Heart left ventricle (tissue), 16 donors: ENCODE data around the gene RAN. TPM values are rescaled to one million over a fixed set of nuclear protein-coding genes. Genes with fewer than 3 reads are reported as not detected.
"Not testable (repeated sequence)": the region's sequence is repeated elsewhere in the genome, so short reads cannot be mapped to it uniquely, and the experiment has no call there.

Experiments
- ATAC-seq, 4 donors: fragments of 200-7000 bp; cut with Tn5 transposase; one replicate each; pipeline ENCODE4 v1.9.1; 2020 to 2022; ENCODE audit warnings: moderate library complexity in 4 of 4, mild to moderate bottlenecking in 3 of 4, moderate number of reproducible peaks in 1 of 4
- DNase-seq, 5 donors: peaks; one replicate each; pipeline ENCODE4 v3.0.0-alpha.2; 2020
- H3K27ac ChIP-seq, 12 donors: fragments of 200-600 bp; sonication (generic) in 4 of 12; one replicate each; pipeline versions ENCODE4 v1.5.0 to v1.8.0; 2016 to 2022; ENCODE audit warnings: mild to moderate bottlenecking in 2 of 12
- H3K27me3 ChIP-seq, 9 donors: fragments of 200-600 bp; sonication (generic) in 2 of 9; one replicate each; pipeline versions ENCODE4 v1.5.1 to v1.8.0; 2016 to 2022; ENCODE audit warnings: mild to moderate bottlenecking in 3 of 9
- H3K36me3 ChIP-seq, 9 donors: fragments of 200-600 bp; sonication (generic) in 2 of 9; one replicate each; pipeline versions ENCODE4 v1.5.0 to v1.8.0; 2018 to 2022; ENCODE audit warnings: mild to moderate bottlenecking in 2 of 9
- H3K4me1 ChIP-seq, 12 donors: fragments of 200-600 bp; sonication (generic) in 4 of 12; one replicate each; pipeline versions ENCODE4 v1.5.0 to v1.8.0; 2016 to 2022; ENCODE audit warnings: mild to moderate bottlenecking in 3 of 12
- H3K4me3 ChIP-seq, 12 donors: fragments of 200-600 bp; sonication (generic) in 4 of 12; one replicate each; pipeline versions ENCODE4 v1.5.0 to v1.8.0; 2017 to 2022; ENCODE audit warnings: mild to moderate bottlenecking in 9 of 12, moderate library complexity in 4 of 12
- H3K9me3 ChIP-seq, 12 donors: fragments of 200-600 bp; sonication (generic) in 4 of 12; one replicate each; pipeline versions ENCODE4 v1.5.0 to v1.8.0; 2016 to 2022; ENCODE audit warnings: mild to moderate bottlenecking in 1 of 12
- CTCF ChIP-seq, 12 donors: fragments of 200-600 bp; sonication (generic) in 4 of 12; IDR thresholded peaks; one replicate each; pipeline versions ENCODE4 v1.5.0 to v1.8.0; 2018 to 2022; ENCODE audit warnings: antibody characterized with exemption in 12 of 12, mild to moderate bottlenecking in 5 of 12
- POLR2A ChIP-seq, 2 donors: fragments of 450-650 bp; IDR thresholded peaks; one replicate each; pipeline ENCODE4 v1.6.1; 2017; ENCODE audit warnings: antibody characterized with exemption in 2 of 2, mild to moderate bottlenecking in 2 of 2, moderate library complexity in 2 of 2
- WGBS, 4 donors: extraction: QIAGEN DNeasy Blood & Tissue Kit in 2 of 4; methylation state at CpG; one replicate each; pipeline versions ENCODE4 v1.1.5 to v1.1.7; 2013 to 2018; 5-methylcytosine and 5-hydroxymethylcytosine counted together
- intact Hi-C, 10 donors: fragments of 100-400 bp; cut with DNase I; formaldehyde crosslinking; loops; one replicate each; pipeline versions ENCODE4 v1.11.1 to v1.14.2; 2022
- polyA plus RNA-seq, 2 donors: library from polyadenylated mRNA; stranded (reverse); fragments of 200-250 nt; gene quantifications; one replicate each; pipeline ENCODE4 v1.2.3, GENCODE V29; 2013
- total RNA-seq, 9 donors: library from RNA; depleted of rRNA in 2 of 9; stranded (reverse); fragments of >200 nt in 2 of 9; fragmentation: NEBNext Ultra II Directional in 3 of 9; extraction: Animal tissue kit (Norgen Biotek cat#: 25700) in 3 of 9; gene quantifications; one replicate each; pipeline versions ENCODE4 v1.1.0 to v1.2.4, GENCODE V29; 2016 to 2023
- donor health status: ischemic (EF 13 %, LVEDD 7.1; RV severe dilation, severe dysfunction).
- donor health status: healthy with polysubstance abuse.
- donor health status: DM: no; HTN: yes; CAD: no.
- donor health status: DM: no; HTN: no; CAD: no.
- donor health status: ischemic (EF 25% LVEDD 6.9; RV normal size, moderate dysfunction).
- donor health status: ischemic (EF 25% LVEDD 5.7; RV mildly dilated, moderate dysfunction).
- donor health status: healthy.
- donor health status: DM: yes; HTN: yes; CAD: no.
- donor health status: ischemic (EF 35%, LVEDD 5.7; RV mildly dilated, moderate dysfunction).
- donor health status: nonischemic (EF 11% LVEDD 7.7; RV severe dilation, severe dysfunction).
- donor health status: DM: yes; HTN: yes; CAD: no.
- donor health status: PGD.
- donor health status: ischemic (EF 29% LVEDD 5.4; RV normal size, mild dysfunction).
- donor health status: nonischemic (EF 23%, LVEDD 6.1; RV moderate dilation, normal function).

The RAN gene
- total and polyA plus RNA-seq, 11 donors = 85.6 to 646 (median 303) TPM

- intact Hi-C loops = no loop called here
- DNase-seq (no peak), ATAC-seq (no peak)
- TF ChIP-seq POLR2A (IDR thresholded peaks at IDR 0.05) (no peak), CTCF (IDR thresholded peaks at IDR 0.05) (no peak)
- Histone ChIP-seq H3K27ac (no peak overlapping the region), H3K36me3 (no peaks in the 10 kb centered on the region), H3K4me3 (no peak overlapping the region), H3K27me3 (peaks cover 0 to 6% (median 0%) of the 10 kb centered on the region in 9 donors), H3K4me1 (no peaks in the 10 kb centered on the region), H3K9me3 (peaks cover 0 to 9% (median 0%) of the 10 kb centered on the region in 12 donors)
- 91 to 94% (median 92%) methylated on average over 6 of the region's 6 CpGs for WGBS, 4 donors
These were observed 12.7 kb upstream of the RAN start for GRCh38 chr12:130859161-130859560.

- no peak for TF ChIP-seq POLR2A (IDR thresholded peaks at IDR 0.05)
- TF ChIP-seq CTCF (IDR thresholded peaks at IDR 0.05) = no peak
- Histone ChIP-seq H3K9me3 (peaks cover 0 to 9% (median 0%) of the 10 kb centered on the region in 12 donors), H3K4me3 (no peak overlapping the region), H3K36me3 (no peaks in the 10 kb centered on the region), H3K27ac (no peak overlapping the region), H3K27me3 (peaks cover 0 to 5% (median 0%) of the 10 kb centered on the region in 9 donors), H3K4me1 (no peaks in the 10 kb centered on the region)
- ATAC-seq (no peak), DNase-seq (no peak)
- intact Hi-C loops = no loop called here
- 87 to 93% (median 89%) methylated on average over 9 of the region's 9 CpGs for WGBS, 4 donors
These were observed 11.6 kb upstream of the RAN start for GRCh38 chr12:130860311-130860710.

- Histone ChIP-seq H3K36me3 (no peaks in the 10 kb centered on the region), H3K4me3 (no peak overlapping the region), H3K27ac (no peak overlapping the region), H3K4me1 (no peaks in the 10 kb centered on the region), H3K27me3 (no peaks in the 10 kb centered on the region), H3K9me3 (peaks cover 0 to 5% (median 0%) of the 10 kb centered on the region in 12 donors)
- ATAC-seq = no peak
- TF ChIP-seq CTCF (IDR thresholded peaks at IDR 0.05) (no peak), POLR2A (IDR thresholded peaks at IDR 0.05) (no peak)
- intact Hi-C loops = no loop called here
- WGBS, 4 donors = 86 to 89% (median 87%) methylated on average over 4 of the region's 4 CpGs
- DNase-seq = no peak
These were observed 9.7 kb upstream of the RAN start for GRCh38 chr12:130862161-130862560.

- DNase-seq, H3K27ac ChIP-seq, ATAC-seq, H3K4me1 ChIP-seq, H3K4me3 ChIP-seq, H3K27me3 ChIP-seq, H3K9me3 ChIP-seq, intact Hi-C loops, H3K36me3 ChIP-seq: not testable (repeated sequence)
- 93 to 95% (median 94%) methylated on average over 8 of the region's 8 CpGs for WGBS, 4 donors
These were observed 9.1 kb upstream of the RAN start for GRCh38 chr12:130862771-130863170.

GRCh38 chr12:130863298-130863697 lies 8.6 kb upstream of the RAN start:
- WGBS, 4 donors = 83 to 86% (median 84%) methylated on average over 5 of the region's 5 CpGs
- Histone ChIP-seq H3K9me3 (peaks cover 0 to 11% (median 0%) of the 10 kb centered on the region in 12 donors), H3K27ac (no peak overlapping the region), H3K27me3 (no peaks in the 10 kb centered on the region), H3K4me1 (no peaks in the 10 kb centered on the region), H3K36me3 (no peaks in the 10 kb centered on the region), H3K4me3 (no peak overlapping the region)
- ATAC-seq (no peak), DNase-seq (no peak)
- intact Hi-C loops = no loop called here
- TF ChIP-seq POLR2A (IDR thresholded peaks at IDR 0.05) = no peak
- TF ChIP-seq CTCF (IDR thresholded peaks at IDR 0.05) = no peak
